NB4 (cell line): ENCODE data around the gene MOB3B.

ENCODE experiments used
- DNase-seq: peaks from one replicate; pipeline ENCODE4 v3.0.0; 2010; ENCODE audit warnings: low read depth
- H3K4me3 ChIP-seq: one replicate; pipeline ENCODE4 v1.5.1; 2011; ENCODE audit warnings: mild to moderate bottlenecking, low read depth, low read length, moderate library complexity
- MYC ChIP-seq: IDR thresholded peaks from 2 replicates; pipeline ENCODE4 v1.6.1; 2011; ENCODE audit warnings: low read depth, low read length
- POLR2A ChIP-seq: IDR thresholded peaks from 2 replicates; pipeline ENCODE4 v1.6.1; 2011; ENCODE audit warnings: mild to moderate bottlenecking; ENCODE audit not compliant: insufficient read length; ENCODE audit errors: extremely low read depth
- TF ChIP-seq, protein P1 (sequence below): IDR thresholded peaks from one replicate; pipeline ENCODE4 v1.5.1; 2012; ENCODE audit warnings: low read depth, low read length
- TF ChIP-seq, protein P2 (sequence below): IDR thresholded peaks from 2 replicates; pipeline ENCODE4 v1.6.1; 2011; ENCODE audit warnings: low read depth, low read length

The MOB3B gene

DNA sequence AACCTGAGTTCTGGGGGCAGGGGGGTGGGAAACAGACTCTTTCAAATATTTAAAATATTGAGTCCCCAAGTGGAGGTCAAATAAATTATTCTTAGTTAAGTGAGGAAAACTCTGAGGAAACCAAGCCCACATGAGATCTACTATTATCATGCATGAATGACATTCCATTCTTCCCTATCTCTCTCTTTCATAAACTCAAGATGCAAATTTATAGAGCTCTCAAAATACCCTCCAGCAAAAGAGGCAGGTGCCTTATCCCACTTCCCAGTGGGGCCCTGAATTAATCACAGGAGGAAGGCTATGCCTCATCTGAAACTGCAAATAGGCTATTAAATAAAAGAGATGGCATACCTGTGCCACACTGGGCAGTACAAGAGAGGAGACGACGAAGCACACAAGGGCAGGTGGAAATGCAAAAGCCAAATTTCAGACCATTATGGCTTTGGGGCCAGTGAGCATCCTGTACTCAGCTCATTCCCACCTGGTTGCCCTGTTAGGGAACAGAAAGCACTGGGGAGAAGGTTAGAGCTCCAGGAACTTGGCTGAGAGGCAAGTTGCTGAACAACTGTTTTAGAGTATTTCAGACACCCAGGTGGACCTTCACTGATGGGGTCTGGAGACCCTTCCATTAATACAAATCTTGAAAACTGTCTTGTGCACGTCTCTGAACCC, 130.5 kb downstream of the MOB3B start:
- TF ChIP-seq POLR2A (no peak), MYC (no peak)
- TF ChIP-seq, protein P1, sequence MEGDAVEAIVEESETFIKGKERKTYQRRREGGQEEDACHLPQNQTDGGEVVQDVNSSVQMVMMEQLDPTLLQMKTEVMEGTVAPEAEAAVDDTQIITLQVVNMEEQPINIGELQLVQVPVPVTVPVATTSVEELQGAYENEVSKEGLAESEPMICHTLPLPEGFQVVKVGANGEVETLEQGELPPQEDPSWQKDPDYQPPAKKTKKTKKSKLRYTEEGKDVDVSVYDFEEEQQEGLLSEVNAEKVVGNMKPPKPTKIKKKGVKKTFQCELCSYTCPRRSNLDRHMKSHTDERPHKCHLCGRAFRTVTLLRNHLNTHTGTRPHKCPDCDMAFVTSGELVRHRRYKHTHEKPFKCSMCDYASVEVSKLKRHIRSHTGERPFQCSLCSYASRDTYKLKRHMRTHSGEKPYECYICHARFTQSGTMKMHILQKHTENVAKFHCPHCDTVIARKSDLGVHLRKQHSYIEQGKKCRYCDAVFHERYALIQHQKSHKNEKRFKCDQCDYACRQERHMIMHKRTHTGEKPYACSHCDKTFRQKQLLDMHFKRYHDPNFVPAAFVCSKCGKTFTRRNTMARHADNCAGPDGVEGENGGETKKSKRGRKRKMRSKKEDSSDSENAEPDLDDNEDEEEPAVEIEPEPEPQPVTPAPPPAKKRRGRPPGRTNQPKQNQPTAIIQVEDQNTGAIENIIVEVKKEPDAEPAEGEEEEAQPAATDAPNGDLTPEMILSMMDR: no peak
- TF ChIP-seq, protein P2, sequence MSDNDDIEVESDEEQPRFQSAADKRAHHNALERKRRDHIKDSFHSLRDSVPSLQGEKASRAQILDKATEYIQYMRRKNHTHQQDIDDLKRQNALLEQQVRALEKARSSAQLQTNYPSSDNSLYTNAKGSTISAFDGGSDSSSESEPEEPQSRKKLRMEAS: no peak
- no peak for DNase-seq
- no peak overlapping the region for H3K4me3 ChIP-seq

DNA sequence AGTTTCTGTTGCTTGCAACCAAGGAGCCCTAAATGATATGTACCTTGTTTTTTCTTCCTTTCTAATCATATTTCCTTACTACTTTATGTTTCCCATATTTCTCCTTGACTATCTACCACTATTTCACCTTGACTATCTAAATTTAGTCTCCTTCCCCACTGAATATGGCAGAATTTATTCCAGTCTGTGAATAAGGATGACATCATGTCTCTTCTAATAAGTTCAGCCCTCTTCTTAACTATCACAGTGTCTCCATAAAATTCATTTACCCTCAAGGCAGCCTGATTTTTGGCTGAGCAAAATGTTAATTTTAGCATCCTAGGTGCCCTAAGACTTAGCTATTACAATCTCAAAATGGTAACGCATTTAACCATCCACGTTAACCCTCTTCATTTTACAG, 133.1 kb downstream of the MOB3B start:
- no peak overlapping the region for H3K4me3 ChIP-seq
- TF ChIP-seq POLR2A (no peak), MYC (no peak)
- TF ChIP-seq, protein P2: no peak
- TF ChIP-seq, protein P1: no peak
- DNase-seq: no peak

DNA sequence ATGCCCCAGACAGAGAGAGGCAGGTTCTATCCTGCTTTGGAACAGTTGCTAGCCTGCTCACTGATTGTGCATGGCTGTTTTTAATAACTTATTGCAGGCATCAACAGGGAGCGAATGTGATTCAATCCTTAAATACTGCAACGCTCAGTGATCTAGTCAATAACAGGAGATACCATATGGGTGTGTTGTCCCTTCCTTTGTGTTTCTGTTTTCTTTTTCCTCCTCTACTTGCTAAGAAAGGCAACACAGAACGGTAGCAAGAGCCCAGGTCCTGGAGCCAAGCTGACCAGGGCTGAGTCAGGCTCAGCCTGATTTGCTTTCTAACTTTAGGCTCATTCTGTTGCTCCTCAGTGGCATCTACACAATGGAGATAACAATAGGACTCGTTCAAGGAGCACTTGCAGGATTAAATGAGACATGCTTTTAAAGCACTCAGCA, 134.1 kb downstream of the MOB3B start:
- no peak overlapping the region for H3K4me3 ChIP-seq
- TF ChIP-seq, protein P1: no peak
- TF ChIP-seq POLR2A (no peak), MYC (no peak)
- TF ChIP-seq, protein P2: no peak
- DNase-seq: no peak

DNA sequence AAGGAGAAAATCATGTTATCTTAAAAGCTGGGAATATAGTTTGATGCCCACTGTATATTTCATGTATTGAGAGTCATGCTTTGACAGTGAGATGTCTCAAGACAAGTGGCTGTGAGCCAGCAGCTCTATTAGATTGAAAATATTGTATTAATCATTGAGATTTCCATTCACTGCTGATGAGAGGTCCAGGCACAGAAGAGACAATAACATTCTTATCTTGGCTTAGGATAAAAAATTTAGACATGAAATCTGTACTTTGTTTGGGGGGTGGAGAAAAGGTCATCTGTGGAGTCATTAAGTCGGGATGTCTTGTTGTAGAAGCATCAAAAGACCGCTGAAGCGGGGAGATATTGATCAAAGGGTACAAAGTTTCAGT, 134.8 kb downstream of the MOB3B start:
- TF ChIP-seq, protein P2: no peak
- TF ChIP-seq, protein P1: no peak
- TF ChIP-seq MYC (no peak), POLR2A (no peak)
- no peak overlapping the region for H3K4me3 ChIP-seq

DNA sequence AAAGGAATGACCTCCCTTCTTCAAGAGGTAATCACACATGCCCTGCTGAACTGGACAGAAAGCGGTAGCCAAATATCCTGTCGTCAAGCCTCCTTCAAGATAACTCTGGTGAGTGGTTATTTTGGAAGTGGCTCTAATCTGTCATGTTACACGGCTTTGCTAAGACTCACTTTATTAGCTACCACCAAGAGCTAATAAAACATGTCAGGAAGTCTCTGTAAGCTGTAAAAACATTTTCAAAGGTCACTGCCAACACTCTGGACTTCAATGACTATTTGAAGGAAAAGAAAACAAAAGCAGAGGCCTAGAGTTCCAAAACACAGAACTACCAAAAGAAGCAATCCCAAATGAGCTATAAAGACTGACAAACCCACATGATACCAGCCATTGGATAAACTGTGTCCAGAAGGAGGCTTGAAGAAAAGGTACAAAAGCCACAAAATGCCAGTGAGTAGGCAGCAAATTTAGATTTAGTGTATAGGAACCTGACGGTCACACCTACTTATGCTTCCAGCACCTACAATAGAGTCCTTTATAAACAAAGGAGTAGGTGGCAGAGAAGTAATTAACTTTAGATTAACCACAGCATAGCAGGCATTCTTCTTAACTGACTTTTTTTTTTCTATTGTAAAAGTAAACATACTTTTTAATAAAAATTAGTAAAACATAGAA, 135.3 kb downstream of the MOB3B start:
- DNase-seq: no peak
- no peak overlapping the region for H3K4me3 ChIP-seq
- TF ChIP-seq, protein P2: no peak
- TF ChIP-seq, protein P1: no peak
- no peak for TF ChIP-seq MYC
- no peak for TF ChIP-seq POLR2A

More for the DNA sequence above, 134.8 kb downstream of the MOB3B start:
- DNase-seq: no peak
